AG08396 (cell line): ENCODE results near the gene ZNF891.

ENCODE experiments used
- DNase-seq: peaks from one replicate; pipeline ENCODE4 v3.0.0; 2012; ENCODE audit warnings: low spot score, mixed read lengths

Gene ZNF891

GRCh38 chr12:133061954-133062353, 68.1 kb downstream of the ZNF891 start:
- no peak for DNase-seq

- no peak for DNase-seq
Observed at GRCh38 chr12:133058203-133059113, 71.6 kb downstream of the ZNF891 start.

- no peak for DNase-seq
Observed at GRCh38 chr12:133057446-133057845, 72.6 kb downstream of the ZNF891 start.
